HCT116 (cell line): ENCODE data around the gene C20orf96. TPM values are rescaled to one million over a fixed set of nuclear protein-coding genes. Genes with fewer than 3 reads are reported as not detected.
A peak's percentile ranks its signal among the peaks of the same experiment; 100 is the strongest.

Experiments
- ATAC-seq: fragments of 200-7000 bp; cut with Tn5 transposase; 2 replicates; pipeline ENCODE4 v1.9.1; 2020; ENCODE audit warnings: mild to moderate bottlenecking, moderate library complexity
- BruUV-seq: library from RNA; stranded (reverse); fragments of 400-500 nt; replicated peaks from 2 replicates; lab custom pipeline; 2021; lab: Mats Ljungman, UMichigan
- CTCF ChIA-PET: fragments of 300-600 bp; sonication (Branson Sonifier 250); formaldehyde crosslinking; loops from one replicate; lab custom pipeline; 2021; ENCODE audit warnings: antibody characterized with exemption; lab: Charles Lee
- POLR2A ChIA-PET: fragments of 300-600, 350-600 bp; sonication (Branson Sonifier 250); formaldehyde crosslinking; loops from one replicate; lab custom pipeline; 2021; ENCODE audit warnings: antibody characterized with exemption; lab: Charles Lee
- RAD21 ChIA-PET, 2 experiments: fragments of 300-600 bp; sonication (Branson Sonifier 250); formaldehyde crosslinking; loops; one replicate each; lab custom pipeline; 2023; ENCODE audit warnings: low total read pairs in 2 of 2; ENCODE audit not compliant: uncharacterized antibody in 2 of 2, unreplicated experiment in 2 of 2, low non-redundant PET in 1 of 2; lab: Charles Lee
- DNase-seq: peaks from one replicate; pipeline ENCODE4 v3.0.0-alpha.2; 2010; ENCODE audit warnings: low read depth, low spot score
- H2AFZ ChIP-seq: fragments of 200-600 bp; shearing (Covaris generic), sonication (generic); 2 replicates; pipeline ENCODE4 v1.6.1; 2017; ENCODE audit warnings: low read depth, mixed run types, mixed read lengths, antibody characterized with exemption, low read length; ENCODE audit not compliant: poor library complexity, severe bottlenecking
- H3K27ac ChIP-seq: 2 replicates; pipeline ENCODE4 v1.5.1; 2012; ENCODE audit warnings: low read depth, low read length
- H3K27me3 ChIP-seq: fragments of 200-600 bp; sonication (generic); 2 replicates; pipeline ENCODE4 v1.6.1; 2016; ENCODE audit warnings: mixed run types, low read length, mixed read lengths; ENCODE audit not compliant: insufficient read depth
- H3K36me3 ChIP-seq, 2 experiments: fragments of 200-500 bp in 1 of 2; fragments of 200-600 bp in 1 of 2; sonication (Bioruptor generic) in 1 of 2; sonication (generic) in 1 of 2; 2 replicates each; pipeline versions ENCODE4 v1.5.1 to v1.6.1; 2014 to 2016; ENCODE audit warnings: low read length in 2 of 2, inconsistent platforms in 1 of 2, mixed read lengths in 1 of 2, mixed run types in 1 of 2; ENCODE audit not compliant: insufficient read depth in 2 of 2, control insufficient read depth in 1 of 2
- H3K4me1 ChIP-seq, 2 experiments: fragments of 200-600 bp in 1 of 2; sonication (generic) in 1 of 2; 2 replicates each; pipeline versions ENCODE4 v1.5.1 to v1.6.1; 2012 to 2017; ENCODE audit warnings: low read length in 2 of 2, inconsistent platforms in 1 of 2, mild to moderate bottlenecking in 1 of 2, mixed read lengths in 1 of 2, mixed run types in 1 of 2, moderate library complexity in 1 of 2; ENCODE audit not compliant: insufficient read depth in 2 of 2, control insufficient read depth in 1 of 2
- H3K4me2 ChIP-seq: fragments of 200-600 bp; sonication (generic); 2 replicates; pipeline ENCODE4 v1.6.1; 2017; ENCODE audit warnings: mixed run types, low read length, mixed read lengths
- H3K4me3 ChIP-seq, 2 experiments: fragments of 200-600 bp in 1 of 2; sonication (generic) in 1 of 2; replicated peaks in 1 of 2; 2 replicates each; pipeline ENCODE4 v1.5.1; 2011 to 2016; ENCODE audit warnings: low read length in 2 of 2, control low read depth in 1 of 2, low read depth in 1 of 2, mild to moderate bottlenecking in 1 of 2, mixed read lengths in 1 of 2, mixed run types in 1 of 2
- H3K79me2 ChIP-seq: fragments of 200-600 bp; sonication (generic); 2 replicates; pipeline ENCODE4 v1.6.1; 2017; ENCODE audit warnings: mild to moderate bottlenecking, mixed run types, low read length, moderate library complexity, mixed read lengths; ENCODE audit not compliant: insufficient read depth
- H3K9ac ChIP-seq: fragments of 200-600 bp; sonication (generic); 2 replicates; pipeline ENCODE4 v1.6.1; 2016; ENCODE audit warnings: low read length, mixed read lengths
- H3K9me2 ChIP-seq: fragments of 200-600 bp; sonication (generic), shearing (Covaris generic); 2 replicates; pipeline ENCODE4 v1.6.1; 2017; ENCODE audit warnings: mixed run types, mild to moderate bottlenecking, moderate library complexity; ENCODE audit not compliant: insufficient read depth
- H3K9me3 ChIP-seq, 2 experiments: fragments of 200-500 bp in 1 of 2; fragments of 200-600 bp in 1 of 2; sonication (Bioruptor generic) in 1 of 2; sonication (generic) in 1 of 2; 2 replicates each; pipeline ENCODE4 v1.6.1; 2014 to 2017; ENCODE audit warnings: low read length in 2 of 2, mixed read lengths in 2 of 2, inconsistent platforms in 1 of 2, low read depth in 1 of 2, mild to moderate bottlenecking in 1 of 2, mixed run types in 1 of 2, moderate library complexity in 1 of 2; ENCODE audit not compliant: control insufficient read depth in 1 of 2, insufficient read depth in 1 of 2
- H4K20me1 ChIP-seq: fragments of 200-600 bp; sonication (generic), shearing (Covaris generic); 2 replicates; pipeline ENCODE4 v1.6.1; 2017; ENCODE audit warnings: mixed run types, mild to moderate bottlenecking, moderate library complexity; ENCODE audit not compliant: insufficient read depth
- CBX3 ChIP-seq: IDR thresholded peaks from 2 replicates; pipeline ENCODE4 v1.6.1; 2012; ENCODE audit warnings: low read depth
- CTCF ChIP-seq, 3 experiments: fragments of 200-600 bp in 1 of 3; sonication (generic) in 1 of 3; IDR thresholded peaks in 2 of 3; conservative IDR thresholded peaks in 1 of 3; 2 replicates each; pipeline ENCODE4 v1.5.1; 2012 to 2017; ENCODE audit warnings: low read depth in 2 of 3, low read length in 2 of 3, antibody characterized with exemption in 1 of 3, borderline replicate concordance in 1 of 3, control low read depth in 1 of 3, mild to moderate bottlenecking in 1 of 3, mixed read lengths in 1 of 3, mixed run types in 1 of 3, moderate library complexity in 1 of 3; ENCODE audit not compliant: insufficient read depth in 1 of 3
- EGR1 ChIP-seq: IDR thresholded peaks from 2 replicates; pipeline ENCODE4 v1.6.1; 2012; ENCODE audit warnings: low read depth
- ELF1 ChIP-seq: IDR thresholded peaks from 2 replicates; pipeline ENCODE4 v1.6.1; 2012; ENCODE audit warnings: low read depth, borderline replicate concordance
- EZH2 ChIP-seq: fragments of 200-600 bp; sonication (generic); IDR thresholded peaks from 2 replicates; pipeline ENCODE4 v1.6.1; 2017; ENCODE audit warnings: antibody characterized with exemption, mixed run types
- EZH2phosphoT487 ChIP-seq: fragments of 200-600 bp; IDR thresholded peaks from 2 replicates; pipeline ENCODE4 v1.6.1; 2018; ENCODE audit warnings: antibody characterized with exemption, borderline replicate concordance
- JUND ChIP-seq: IDR thresholded peaks from 2 replicates; pipeline ENCODE4 v1.6.1; 2012
- MAX ChIP-seq: IDR thresholded peaks from 2 replicates; pipeline ENCODE4 v1.6.1; 2012
- POLR2A ChIP-seq: IDR thresholded peaks from 2 replicates; pipeline ENCODE4 v1.7.0; 2011; ENCODE audit warnings: borderline replicate concordance; ENCODE audit not compliant: insufficient read depth, insufficient read length; ENCODE audit errors: extremely low read depth
- POLR2AphosphoS5 ChIP-seq: IDR thresholded peaks from 2 replicates; pipeline ENCODE4 v1.6.1; 2011; ENCODE audit warnings: mild to moderate bottlenecking, low read depth, low read length, moderate library complexity
- RAD21 ChIP-seq: IDR thresholded peaks from 2 replicates; pipeline ENCODE4 v1.6.1; 2012; ENCODE audit warnings: low read depth, mild to moderate bottlenecking
- REST ChIP-seq: IDR thresholded peaks from 2 replicates; pipeline ENCODE4 v1.6.1; 2012; ENCODE audit warnings: low read depth
- SIN3A ChIP-seq: IDR thresholded peaks from 2 replicates; pipeline ENCODE4 v1.6.1; 2012; ENCODE audit warnings: low read depth
- SP1 ChIP-seq: IDR thresholded peaks from 2 replicates; pipeline ENCODE4 v1.6.1; 2012; ENCODE audit warnings: low read depth
- SRF ChIP-seq: IDR thresholded peaks from 2 replicates; pipeline ENCODE4 v1.6.1; 2012; ENCODE audit warnings: low read depth
- TCF7L2 ChIP-seq: IDR thresholded peaks from 2 replicates; pipeline ENCODE4 v1.7.0; 2011; ENCODE audit warnings: borderline replicate concordance, inconsistent platforms; ENCODE audit not compliant: insufficient read depth, insufficient read length; ENCODE audit errors: extremely low read depth
- YY1 ChIP-seq: IDR thresholded peaks from 2 replicates; pipeline ENCODE4 v1.6.1; 2011; ENCODE audit warnings: low read length, low read depth, moderate library complexity, mild to moderate bottlenecking; ENCODE audit not compliant: insufficient replicate concordance; ENCODE audit errors: extremely low read depth
- ZFX ChIP-seq: fragments of 450-650 bp; IDR thresholded peaks from 2 replicates; pipeline ENCODE4 v1.6.1; 2017
- intact Hi-C: fragments of 100-400 bp; cut with micrococcal nuclease; formaldehyde crosslinking; loops from 2 replicates; pipeline ENCODE4 v1.10.0; 2022
- total RNA-seq: library from RNA; stranded (reverse); gene quantifications from one replicate; pipeline ENCODE4 v1.2.1, GENCODE V29; 2021; ENCODE audit not compliant: unreplicated experiment

The C20orf96 gene
- total RNA-seq, 1 experiment from 2014 or later, result 22.1 TPM

- Histone ChIP-seq H3K27ac (peak overlapping the region; percentile 99), H3K9me3 (no peaks in the 10 kb centered on the region), H3K9ac (peak overlapping the region; percentile 94), H3K4me1 (peaks cover 20 to 45% of the 10 kb centered on the region in 2 experiments), H2AFZ (no peak overlapping the region), H4K20me1 (peaks cover 3% of the 10 kb centered on the region; the same call in 1 of the 2 replicates), H3K27me3 (no peaks in the 10 kb centered on the region), H3K36me3 (peaks cover 4 to 18% of the 10 kb centered on the region in 2 experiments; a peak in 3 of 4 replicates), H3K4me3 (peak overlapping the region; percentile 62 to 88), H3K9me2 (no peaks in the 10 kb centered on the region), H3K79me2 (peaks cover 35% of the 10 kb centered on the region), H3K4me2 (peak overlapping the region; percentile 88)
- BruUV-seq, result TSS peak; percentile 39
- intact Hi-C loops, result loop anchor here (1.0 kb wide), 1 partner anchor 26 kb away; no protein-coding TSS in a partner anchor
- RAD21 ChIA-PET, result interaction anchor here in 1 of 2 experiments (0.8 kb wide), 1 partner anchor 27 kb away, joined by 3 read pairs; the partner anchor contains the start of gene SOX12
- DNase-seq (no peak), ATAC-seq (peak; percentile 58)
- TF ChIP-seq EZH2phosphoT487 (no peak), EZH2 (no peak), SIN3A (peak; percentile 34), ZFX (peak; percentile 94), JUND (no peak), POLR2A (peak; percentile 48), YY1 (no peak), POLR2AphosphoS5 (peak; percentile 71), RAD21 (no peak), SP1 (no peak), CTCF (IDR thresholded peaks at IDR 0.05 in 2 of 3, conservative IDR thresholded peaks at IDR 0.05 in 1 of 3; ENCODE audit: borderline replicate concordance in 1 of 3, insufficient read depth in 1 of 3, low read depth in 2 of 3, low read length in 2 of 3) (no peak), ELF1 (no peak), SRF (no peak), EGR1 (no peak), MAX (peak; percentile 80), REST (no peak), TCF7L2 (no peak), CBX3 (no peak)
- POLR2A ChIA-PET, result interaction anchor here (1.9 kb wide), 1 partner anchor 26 kb away, joined by 12 read pairs; the partner anchor contains the start of gene SOX12
- CTCF ChIA-PET, result no interaction called here
Observed at GRCh38 chr20:297925-298775, 7.6 kb upstream of the C20orf96 start.
